NCI-H1417 treated with DMSO at 0.1 percent for 48 hours (cell line): Measurements from ENCODE around the gene SYP.
A peak's percentile ranks its signal among the peaks of the same experiment; 100 is the strongest.
"Not testable (repeated sequence)": the region's sequence is repeated elsewhere in the genome, so short reads cannot be mapped to it uniquely, and the experiment has no call there.

Experiments
- DNase-seq: peaks from one replicate; lab custom pipeline; 2025; lab: John Stamatoyannopoulos, UW

Gene SYP

GRCh38 chrX:49189606-49190005 lies 10.4 kb downstream of the SYP start:
- DNase-seq = no peak

- DNase-seq = no peak
Observed at GRCh38 chrX:49188468-49189076, 11.4 kb downstream of the SYP start.

DNA sequence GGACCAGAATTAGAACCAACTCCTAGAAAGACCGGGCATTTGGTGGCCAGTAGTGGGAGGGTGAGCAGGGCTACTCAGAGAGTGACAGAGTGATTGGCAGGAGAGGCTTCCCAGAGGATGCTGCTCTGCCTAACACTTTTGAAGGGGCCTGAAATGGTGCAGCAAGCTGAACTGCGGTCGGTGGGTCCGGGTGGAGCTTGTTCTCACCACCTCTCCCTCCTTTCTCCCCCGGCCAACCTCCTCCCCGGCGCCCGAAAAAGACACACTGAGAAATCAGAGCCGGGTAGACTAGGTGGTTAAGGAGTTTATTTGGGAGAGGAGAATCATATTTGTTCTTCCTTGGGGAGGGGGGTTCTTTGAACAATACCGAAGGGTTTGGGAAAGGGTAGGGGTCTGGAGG lies 12.5 kb downstream of the SYP start:
- DNase-seq = no peak

- DNase-seq = no peak
Observed at GRCh38 chrX:49187028-49187394, 13.0 kb downstream of the SYP start.

DNA sequence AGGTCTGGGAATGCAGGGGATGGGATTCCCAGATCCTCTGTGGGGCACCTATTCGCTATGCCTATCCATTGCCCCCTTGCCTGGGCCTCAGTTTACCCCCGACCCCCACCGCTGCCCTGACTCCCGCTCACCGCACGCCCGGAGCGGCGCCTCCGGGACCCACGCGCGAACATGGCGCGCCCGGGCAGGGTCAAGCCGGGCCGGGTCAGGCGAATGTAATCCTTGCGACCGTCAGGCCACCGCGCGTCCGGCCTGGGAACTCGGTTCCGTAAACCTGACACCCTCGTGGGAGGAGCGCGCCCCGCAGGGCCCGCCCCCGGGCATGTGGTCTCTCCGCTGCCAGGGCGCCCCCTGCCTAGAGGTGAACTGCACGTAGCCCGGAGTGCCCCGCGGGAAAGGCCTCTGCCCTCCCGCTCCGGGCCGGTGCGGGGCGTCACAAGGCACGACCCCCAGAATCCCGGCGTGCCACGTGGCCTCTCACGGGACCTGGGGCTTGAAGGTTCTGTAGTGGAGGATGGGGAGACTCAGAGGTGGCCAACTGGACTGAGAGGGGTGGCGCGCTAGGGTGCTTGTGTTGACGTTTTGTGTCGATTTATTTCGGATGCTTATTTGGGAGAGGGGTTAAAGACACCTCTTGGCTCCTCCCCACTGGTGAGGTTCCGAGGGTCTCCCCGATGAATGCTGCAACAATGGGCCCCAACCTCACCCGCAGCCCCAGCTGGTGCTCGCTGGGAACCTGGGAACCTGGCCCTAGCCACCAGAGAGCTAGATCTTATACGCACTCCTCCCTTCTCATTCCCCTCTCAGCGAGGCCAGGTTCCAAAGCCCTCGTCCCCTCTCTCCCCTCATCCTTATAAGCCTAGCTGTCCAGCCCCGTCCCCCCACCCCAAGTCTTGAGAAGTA lies 13.6 kb downstream of the SYP start, which contains the start of gene PRICKLE3:
Gene PRICKLE3, minus strand, starts transcription at position 249 of the 903 bp plus-strand sequence. Its CDS starts 76 bp downstream, at position 173.
- DNase-seq = no peak

DNA sequence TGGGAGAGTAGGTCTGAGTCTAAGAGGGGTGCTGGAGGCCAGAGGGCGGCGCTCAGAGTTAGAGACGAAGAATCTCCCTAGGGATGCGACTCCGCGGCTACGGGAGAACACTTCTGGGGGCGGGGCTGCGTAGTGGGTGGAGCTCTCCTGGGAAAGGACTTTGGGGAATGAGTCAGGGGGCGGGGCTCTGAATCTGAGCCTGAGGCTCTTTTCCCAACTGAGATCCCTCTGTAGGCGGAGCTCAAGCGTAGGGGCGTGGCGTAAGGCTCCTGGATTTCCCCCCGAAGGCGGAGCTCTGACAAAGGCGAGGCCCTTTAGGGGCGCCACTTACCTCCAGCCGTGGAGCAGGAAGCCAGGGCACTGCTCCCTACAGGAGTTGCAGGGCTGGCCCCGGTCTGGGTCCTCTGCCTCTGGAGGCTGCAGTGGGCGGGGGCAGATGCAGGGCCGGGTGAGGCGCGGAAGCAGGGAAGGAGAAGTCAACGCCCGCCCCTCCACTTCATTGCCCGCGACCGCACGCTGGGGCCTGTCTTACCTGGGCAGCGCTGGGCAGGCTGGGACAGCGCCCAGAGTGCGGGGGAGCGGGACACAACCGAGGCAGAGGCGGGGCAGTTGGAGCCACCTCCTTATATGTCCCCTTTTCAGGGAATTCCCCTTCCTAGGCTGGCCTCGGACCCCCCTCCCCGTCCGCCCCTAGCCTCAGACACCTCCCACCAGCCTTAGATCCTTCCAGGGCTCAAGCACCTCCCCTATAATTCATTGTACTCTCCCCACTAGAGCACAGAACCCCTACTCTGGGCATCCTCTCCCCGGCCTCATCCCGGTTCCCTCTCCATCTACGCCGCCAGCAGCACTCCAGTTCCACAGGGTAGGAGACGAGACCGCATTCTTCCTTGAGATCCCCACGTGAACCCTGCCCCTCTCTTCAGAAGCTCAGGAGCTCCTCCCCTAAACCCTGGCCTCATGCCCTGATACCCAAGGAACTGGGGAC lies 15.4 kb downstream of the SYP start:
- DNase-seq = peak; percentile 69

DNA sequence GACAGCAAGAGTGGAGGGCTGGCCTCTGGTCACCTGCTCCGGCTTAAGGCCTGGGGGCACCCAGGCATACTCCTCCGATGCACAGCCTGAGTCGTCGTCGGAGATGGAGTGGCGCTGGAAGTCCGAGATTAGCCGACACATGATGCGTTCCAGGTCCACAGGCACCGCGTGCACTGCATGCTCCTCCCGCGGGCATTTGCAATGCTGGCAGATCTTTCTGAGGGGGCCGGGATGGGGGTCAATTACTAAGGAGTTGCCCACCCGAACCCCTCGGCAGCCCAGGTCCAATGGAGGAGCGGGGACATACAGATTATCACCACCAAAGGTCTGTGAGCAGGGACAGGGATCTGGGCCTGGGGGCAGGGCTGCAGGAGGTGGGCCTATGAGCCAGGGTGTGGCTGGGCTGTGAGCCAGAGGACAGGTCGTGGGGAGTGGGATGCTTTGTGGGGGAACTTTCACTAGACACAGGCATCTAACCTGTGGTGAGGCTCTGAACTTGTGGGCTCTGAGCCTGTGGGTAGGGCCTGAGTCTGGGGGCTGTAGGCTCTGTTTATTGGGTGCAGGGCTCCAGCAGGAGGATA lies 16.2 kb downstream of the SYP start:
- no peak for DNase-seq

DNA sequence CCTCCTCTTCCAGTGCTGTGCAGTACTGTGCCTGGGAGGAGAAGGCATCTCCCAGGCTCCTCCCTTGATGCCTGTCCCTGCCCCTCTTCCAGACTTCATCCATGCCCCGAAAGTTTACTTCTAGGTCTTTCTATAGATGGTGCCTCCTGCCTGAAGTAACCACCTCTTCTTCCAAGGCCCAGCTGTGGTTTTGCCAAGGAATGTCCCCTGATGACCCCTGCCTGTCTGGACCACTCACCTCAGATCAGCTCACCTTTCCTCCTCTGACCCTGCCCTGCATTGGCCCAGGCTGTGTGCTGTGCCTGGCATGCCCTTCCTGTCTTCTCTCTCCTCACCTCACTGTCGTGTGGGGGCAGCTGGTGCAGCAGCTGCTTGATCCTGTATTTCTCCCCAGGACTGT lies 20.6 kb downstream of the SYP start:
- DNase-seq = no peak

GRCh38 chrX:49178537-49178936 lies 21.5 kb downstream of the SYP start:
- no peak for DNase-seq

DNA sequence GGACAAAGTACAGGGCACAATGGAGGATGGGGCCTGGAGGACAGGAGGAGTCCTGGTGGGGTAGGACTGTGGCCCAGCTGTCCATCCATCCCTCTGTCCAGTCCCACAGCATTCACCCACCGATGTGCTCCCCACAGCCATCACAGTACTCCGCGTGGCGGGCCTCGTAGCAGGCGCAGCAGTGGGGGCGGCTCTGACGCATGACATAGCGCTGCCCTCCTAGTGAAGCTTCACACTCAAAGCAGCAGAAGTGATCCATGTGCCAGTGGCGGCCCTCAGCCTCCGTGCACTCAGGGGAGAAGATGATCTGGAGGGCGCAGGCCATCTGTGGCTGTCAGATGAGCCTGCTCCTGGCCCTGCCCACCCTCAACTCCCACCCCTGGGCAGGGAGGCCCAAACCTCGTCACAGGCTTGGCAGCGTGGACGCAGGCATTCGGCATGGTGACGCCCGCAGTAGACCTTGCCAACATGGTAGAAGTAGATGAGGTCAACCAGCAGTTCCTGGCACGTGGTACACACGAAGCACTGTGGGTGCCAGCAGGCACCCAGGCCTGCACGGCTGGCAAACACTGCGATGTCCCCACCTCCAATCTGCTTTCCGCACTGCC lies 22.0 kb downstream of the SYP start:
- DNase-seq = no peak

DNA sequence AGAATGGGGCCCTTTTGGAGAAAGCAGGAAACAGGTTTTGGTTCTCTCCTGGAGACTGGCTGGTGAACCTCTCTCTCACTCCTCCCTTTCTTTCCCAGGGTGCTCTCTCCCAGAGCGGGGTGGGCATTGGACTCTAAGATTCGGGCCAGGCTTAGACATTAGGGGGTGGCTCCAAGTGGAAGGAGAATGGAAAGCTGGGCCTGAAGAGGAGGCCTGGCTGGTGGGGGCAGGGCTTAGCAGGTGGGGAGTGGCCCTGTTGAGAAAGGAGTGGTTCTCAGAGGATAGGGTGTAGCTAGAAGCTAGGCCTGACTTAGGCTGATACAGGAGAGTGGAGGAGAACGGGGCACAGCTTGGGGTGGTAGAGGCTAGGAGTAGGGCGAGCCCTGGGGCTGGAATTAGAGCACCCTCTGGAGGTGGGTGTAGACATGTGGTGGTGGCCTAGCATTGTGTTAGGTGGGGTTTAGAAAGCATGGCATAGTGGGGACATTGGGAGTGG lies 22.6 kb downstream of the SYP start:
- DNase-seq = no peak

DNA sequence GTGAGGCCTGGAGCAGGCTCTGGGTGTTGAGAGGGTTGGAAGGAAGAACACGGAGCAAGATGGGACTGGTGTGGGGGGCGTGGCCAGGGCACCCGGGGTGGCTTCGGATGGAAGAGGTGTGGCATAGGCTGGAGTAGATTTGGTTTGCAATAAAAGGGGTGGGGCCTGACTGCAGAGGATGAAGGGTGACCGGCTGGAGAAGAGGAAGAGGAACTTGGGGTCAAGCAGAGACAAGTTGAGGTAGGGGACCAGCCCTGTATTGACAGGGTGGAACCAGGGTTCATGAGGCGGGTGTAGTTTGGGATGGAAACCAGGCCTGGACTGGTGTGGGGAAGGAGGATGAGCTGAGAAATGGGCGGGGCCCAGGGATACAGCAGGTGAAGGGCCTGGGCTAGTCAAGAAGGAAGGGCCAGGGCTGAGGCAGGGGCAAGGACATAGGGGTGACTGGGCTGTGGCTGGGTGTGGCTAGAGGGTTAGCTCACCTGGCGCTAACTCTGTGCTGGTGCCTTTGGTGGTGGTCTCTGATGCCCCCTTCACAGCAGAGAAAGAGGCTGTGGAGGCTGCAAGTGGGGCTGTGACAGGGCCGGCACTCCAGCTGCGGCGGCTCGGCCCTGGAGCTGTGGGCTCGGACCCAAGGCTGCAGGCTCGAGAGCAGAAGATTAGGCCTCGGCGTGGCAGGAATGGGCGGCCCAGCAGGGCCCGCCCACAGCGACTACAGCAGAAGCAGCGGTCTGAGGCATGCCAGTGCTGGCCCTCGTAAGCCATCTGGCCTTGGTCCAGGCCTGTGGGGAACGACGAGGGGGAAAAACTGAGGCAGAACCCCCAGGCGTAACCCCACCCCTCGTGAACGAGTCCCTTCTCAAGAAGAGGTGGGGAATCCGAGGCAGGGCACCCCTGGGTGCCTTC lies 23.3 kb downstream of the SYP start:
- DNase-seq = no peak

DNA sequence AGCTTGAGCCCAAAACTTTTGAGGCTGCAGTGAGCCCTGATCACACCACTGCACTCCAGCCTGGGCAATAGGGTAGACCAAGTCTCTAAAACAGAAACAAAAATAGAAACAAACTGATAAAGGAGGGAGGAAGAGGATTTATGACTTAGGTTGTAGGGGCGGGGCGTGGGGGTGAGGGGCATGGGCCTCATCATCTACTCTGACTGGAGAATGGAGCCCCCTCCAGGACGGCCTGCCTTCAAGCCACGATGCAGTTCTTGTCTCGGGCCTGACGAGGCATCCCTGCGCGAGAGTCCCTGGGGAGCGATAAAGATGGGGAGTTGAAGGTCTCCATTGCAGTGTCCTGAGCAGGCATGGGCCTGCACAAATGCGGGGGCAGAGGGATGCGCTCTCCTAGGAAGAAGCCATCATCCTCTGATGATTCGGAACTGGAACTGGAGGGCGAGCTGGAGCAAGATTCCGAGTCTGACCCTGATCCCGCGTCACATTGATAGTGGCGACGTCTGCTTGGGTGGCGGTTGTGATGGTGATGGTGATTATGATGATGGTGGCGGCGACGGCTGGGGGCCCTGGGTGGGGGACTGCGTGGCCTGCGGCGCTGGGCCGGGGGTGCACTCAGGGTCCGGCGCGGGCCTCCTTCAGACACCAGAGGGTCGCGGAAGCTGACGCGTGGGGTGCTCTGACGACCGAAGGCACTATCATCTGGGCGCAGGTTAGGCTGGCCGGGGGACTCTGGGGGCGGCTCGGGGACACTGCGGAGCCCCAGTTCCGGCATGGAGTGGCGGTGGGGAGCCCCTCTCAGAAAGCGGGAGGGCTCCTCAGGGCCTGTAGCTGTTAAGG lies 24.3 kb downstream of the SYP start:
- DNase-seq = no peak

DNA sequence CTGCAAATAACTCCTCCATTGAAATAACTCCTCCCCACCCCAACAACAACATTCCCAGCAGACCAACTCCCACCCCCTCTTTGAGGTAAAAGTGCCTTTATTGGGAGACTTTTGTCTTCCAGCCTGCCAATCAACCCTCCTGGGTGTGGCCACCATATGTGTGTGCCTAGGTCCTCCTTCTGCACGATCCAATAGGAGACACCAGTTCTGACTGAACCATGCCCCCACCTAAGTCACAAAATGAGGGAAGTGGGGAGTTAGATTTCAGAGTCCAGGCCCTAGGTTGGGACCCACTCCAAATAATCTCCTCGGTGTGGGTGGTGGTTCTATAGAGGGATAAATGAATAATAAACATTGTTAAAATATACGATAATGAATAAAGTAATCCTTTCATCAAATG lies 25.3 kb downstream of the SYP start:
- no peak for DNase-seq

DNA sequence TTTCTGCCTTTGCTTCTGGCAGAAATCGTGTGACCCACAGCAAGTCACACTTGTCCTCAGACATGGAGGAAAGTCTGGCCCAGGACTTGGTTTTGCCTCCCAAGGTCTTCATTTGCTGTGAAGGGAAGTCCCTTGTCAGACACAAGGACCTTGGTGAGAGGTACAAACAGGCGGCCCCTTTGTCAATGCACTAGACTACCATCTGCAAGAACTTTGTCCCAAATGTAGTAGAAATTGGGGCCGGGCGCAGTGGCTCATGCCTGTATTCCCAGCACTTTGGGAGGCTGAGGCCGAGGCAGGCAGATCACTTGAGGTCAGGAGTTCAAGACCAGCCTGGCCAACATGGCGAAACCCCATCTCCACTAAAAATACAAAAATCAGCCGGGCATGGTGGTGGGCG lies 26.4 kb downstream of the SYP start:
- DNase-seq = not testable (repeated sequence)

DNA sequence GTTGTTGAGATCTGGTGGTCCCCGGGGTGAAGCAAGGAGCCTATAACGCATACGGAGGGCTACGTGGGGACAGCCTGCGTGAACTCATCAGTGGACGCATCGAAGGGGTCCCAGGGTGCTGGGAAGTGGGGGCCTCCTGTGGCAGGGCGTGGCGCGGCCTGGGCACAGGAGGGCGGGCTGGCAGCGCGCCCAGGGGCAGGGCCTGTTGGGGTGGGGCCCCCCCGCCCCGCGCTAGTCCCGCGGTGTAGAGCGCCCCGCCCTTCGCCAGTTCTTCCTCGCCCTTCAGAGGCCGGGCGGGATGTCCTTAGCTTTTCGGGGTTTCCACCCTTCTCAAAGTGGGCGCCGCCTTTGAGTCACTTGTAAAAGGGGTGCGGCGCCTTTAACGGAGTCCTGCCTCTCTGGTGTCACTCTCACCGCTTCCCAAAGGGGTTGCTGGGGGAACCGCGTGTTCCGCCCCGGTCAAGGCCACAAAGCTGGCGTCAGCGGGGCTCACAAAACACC lies 27.7 kb downstream of the SYP start:
- no peak for DNase-seq

- no peak for DNase-seq
Observed at GRCh38 chrX:49171752-49172279, 28.2 kb downstream of the SYP start, which contains the start of gene PLP2. TSS of gene PLP2 (plus strand) at chrX:49171898. CDS start at chrX:49172001, 103 bp downstream.

DNA sequence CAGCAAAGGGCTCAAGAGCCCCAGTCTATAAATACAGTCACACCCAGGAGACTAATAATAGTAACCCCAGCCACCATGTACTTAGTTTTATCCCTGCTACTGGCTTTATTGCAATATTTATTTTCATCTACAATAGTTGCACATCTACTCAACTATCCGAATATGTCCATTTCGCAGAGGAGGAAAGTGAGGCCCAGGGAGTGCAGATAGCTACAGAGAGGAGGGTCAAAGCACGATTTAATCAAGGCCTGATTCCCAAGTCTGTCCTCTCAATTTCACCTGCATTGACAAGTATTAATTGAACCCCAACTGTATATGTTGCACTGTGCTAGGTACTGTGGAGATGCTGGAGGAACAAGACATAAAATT lies 32.3 kb downstream of the SYP start:
- DNase-seq = no peak
